ENCODE measurements around the gene SMNDC1. TPM values are rescaled to one million over a fixed set of nuclear protein-coding genes. Genes with fewer than 3 reads are reported as not detected.
"Not testable (repeated sequence)": the region's sequence is repeated elsewhere in the genome, so short reads cannot be mapped to it uniquely, and the experiment has no call there.

Gene SMNDC1
- total RNA-seq, 1 donor from 2014 or later = 6.3 TPM

- no peak for DNase-seq (ENCODE audit: low read depth in 2 of 2)
Measured at GRCh38 chr10:110252151-110252550, 52.6 kb downstream of the SMNDC1 start.

GRCh38 chr10:110251392-110251791 is 53.3 kb downstream of the SMNDC1 start:
- not testable (repeated sequence) for DNase-seq (ENCODE audit: low read depth in 2 of 2)

- DNase-seq (ENCODE audit: low read depth in 2 of 2) = not testable (repeated sequence)
Measured at GRCh38 chr10:110249489-110249888, 55.2 kb downstream of the SMNDC1 start.

- not testable (repeated sequence) for DNase-seq (ENCODE audit: low read depth in 2 of 2)
Measured at GRCh38 chr10:110247833-110248232, 56.9 kb downstream of the SMNDC1 start.

- DNase-seq (ENCODE audit: low read depth in 2 of 2) = peak in 1 of 2 donors; percentile 28
Measured at GRCh38 chr10:110244550-110244949, 60.2 kb downstream of the SMNDC1 start.

- no peak for DNase-seq (ENCODE audit: low read depth in 2 of 2)
Measured at GRCh38 chr10:110242511-110242910, 62.2 kb downstream of the SMNDC1 start.

GRCh38 chr10:110241841-110242240 is 62.9 kb downstream of the SMNDC1 start:
- no peak for DNase-seq (ENCODE audit: low read depth in 2 of 2)

GRCh38 chr10:110241407-110241806 is 63.3 kb downstream of the SMNDC1 start:
- DNase-seq (ENCODE audit: low read depth in 2 of 2) = no peak

Other genes with a start within 250 kb of the SMNDC1 start
- 5.9 and 12.1 TPM in 2 replicates for gene MXI1, start 97.3 kb downstream of the SMNDC1 start, total RNA-seq
- gene DUSP5, start 193.0 kb upstream of the SMNDC1 start, total RNA-seq = 18.7 and 23.0 TPM in 2 replicates

All from lung microvascular endothelial cell (primary cell).